ENCODE measurements around the gene TRPT1.

TRPT1 gene

DNA sequence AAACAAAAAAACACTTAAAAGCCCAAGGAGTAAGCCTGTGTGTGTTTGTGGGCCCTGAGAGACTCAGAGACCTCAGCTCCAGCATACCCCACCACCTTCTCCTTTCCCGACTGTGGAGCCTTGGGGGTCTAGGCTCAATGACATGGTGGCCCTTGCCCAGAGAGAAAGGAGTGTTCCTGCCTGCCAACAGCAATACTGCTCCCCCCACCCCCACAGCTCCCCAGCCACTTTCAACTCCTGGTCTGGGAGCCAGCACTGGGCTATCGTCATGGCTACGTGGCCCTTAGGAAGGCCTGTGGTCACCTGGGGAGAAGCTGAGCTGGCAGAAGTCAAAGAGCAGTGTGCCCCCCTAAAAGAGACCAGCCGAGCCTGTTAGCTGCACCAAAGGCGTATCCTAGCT is 18.1 kb upstream of the TRPT1 start:
- DNase-seq (ENCODE audit: low spot score): no peak

- no peak for DNase-seq (ENCODE audit: low spot score)
These were observed 17.4 kb upstream of the TRPT1 start for GRCh38 chr11:64243236-64243854.

DNA sequence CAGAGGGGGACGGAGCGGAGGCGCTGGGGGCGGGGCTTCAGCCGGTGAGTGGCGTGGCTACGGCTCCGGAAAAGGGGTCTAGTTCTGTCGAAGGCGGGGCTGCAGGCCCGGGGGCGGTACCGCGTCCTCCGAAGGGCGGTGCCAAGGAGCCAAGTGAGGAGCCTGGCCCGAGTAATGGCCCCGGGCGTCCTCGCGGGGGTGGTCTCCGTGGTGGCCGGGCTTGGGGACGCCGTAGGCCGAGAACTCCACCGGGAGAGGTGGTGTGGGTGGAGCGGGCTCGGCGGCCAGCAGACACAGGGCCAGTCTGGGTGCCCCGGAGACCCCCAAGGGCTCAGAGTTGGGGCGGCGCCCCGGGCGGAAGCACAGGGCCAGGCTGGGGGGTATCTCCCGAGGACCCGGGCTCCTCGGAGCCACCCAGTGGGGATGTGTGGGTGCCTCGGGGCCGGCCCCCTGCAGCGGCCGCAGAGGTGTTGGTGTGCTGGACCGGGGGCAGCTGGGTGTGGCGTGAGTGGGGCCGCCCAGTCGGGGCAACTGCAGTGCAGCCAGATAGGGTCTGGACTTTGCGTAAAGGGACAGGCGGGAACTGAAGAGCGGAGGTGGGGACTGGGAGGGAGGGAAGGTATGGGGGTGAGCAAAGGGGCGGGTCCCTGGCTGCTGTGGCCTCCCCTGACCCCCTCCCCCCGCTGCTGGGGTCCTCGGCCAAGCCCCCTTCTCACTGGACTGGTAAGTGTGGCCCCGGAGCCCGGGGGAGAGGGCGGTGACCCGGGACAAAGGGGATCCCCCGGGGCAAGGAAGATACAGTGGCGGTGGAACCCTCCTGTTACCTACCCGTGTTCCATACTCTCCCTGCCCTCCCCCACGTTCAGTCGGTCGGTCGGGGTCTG is 15.7 kb upstream of the TRPT1 start:
- DNase-seq (ENCODE audit: low spot score): peak; percentile 64

DNA sequence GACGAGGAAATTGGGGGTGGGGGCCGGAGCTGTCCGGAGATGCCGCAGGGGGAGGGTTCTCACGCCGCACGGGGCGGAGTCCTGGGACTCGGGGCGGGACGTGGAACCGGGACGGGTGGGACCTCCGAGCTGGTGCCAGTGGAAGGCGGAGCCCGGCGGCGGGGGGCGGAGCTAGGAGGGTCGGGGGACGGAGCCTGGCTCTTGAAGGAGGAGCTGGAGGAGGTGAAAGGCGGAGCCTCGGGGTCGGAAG is 15.2 kb upstream of the TRPT1 start:
- peak; percentile 98 for DNase-seq (ENCODE audit: low spot score)

DNA sequence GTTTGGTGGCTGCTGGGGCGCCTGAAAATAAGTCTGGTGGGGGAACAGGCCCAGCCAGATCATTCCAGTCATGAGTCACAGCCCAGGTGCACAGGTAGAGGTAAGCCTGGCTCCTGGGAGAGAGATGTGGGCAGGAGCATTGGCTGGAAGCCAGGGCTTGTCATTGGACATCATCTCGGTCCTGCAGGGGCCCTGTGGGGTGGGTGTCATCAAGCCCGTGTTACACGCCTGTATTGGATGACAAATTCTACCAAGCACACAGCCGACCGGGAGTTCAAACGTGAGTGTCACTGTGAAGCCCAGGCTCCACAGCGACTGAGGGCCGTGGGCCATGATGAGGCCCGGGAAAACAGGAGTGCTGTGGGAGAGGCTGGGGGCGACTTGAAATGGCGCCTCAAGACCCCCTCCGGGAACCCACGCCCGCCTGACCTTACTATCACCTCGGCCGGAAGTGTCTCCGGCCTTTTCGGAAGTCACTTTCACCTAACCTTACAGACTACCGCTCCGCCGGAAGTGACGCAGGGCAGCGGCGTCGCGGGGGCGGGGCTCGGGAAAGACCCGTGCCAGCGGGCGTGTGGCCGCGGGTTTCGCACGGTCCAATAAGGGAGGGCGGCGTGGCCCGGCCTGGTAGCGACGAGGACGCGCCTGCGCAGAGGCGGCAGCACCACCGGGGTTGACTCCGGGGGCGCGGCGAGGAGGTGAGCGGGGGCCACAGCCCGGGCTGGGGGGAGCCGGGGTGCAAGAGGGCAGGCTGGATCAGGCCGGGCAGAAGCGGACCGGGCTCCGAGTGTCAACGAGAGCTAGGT is 14.7 kb upstream of the TRPT1 start, which contains the start of gene FKBP2:
TSS of gene FKBP2 (plus strand) at position 661 of the 806 bp plus-strand sequence. CDS start 1,293 bp downstream, outside the sequence.
- DNase-seq (ENCODE audit: low spot score): peak; percentile 98

GRCh38 chr11:64239662-64240434 is 13.9 kb upstream of the TRPT1 start:
- DNase-seq (ENCODE audit: low spot score): peak; percentile 80

GRCh38 chr11:64238999-64239398 is 13.0 kb upstream of the TRPT1 start:
- DNase-seq (ENCODE audit: low spot score): no peak

DNA sequence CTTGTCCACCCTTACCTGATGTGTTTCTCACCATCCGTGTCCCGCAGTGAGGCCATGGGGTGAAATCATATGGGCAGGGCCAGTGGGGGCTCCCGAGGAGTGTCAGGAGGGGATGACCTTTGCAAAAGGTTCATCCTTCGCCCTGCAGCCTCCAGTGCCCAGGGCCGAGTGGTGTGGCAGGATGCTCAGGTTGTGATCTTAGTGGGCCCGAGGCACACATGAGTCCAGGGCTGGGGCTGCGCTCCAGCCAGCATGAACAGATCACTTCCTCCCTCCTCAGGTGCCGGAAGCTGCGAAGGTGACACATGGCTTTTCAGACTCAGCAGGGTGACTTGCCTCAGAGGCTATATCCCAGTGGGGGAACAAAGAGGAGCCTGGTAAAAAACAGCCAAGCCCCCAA is 12.1 kb upstream of the TRPT1 start:
- no peak for DNase-seq (ENCODE audit: low spot score)

DNA sequence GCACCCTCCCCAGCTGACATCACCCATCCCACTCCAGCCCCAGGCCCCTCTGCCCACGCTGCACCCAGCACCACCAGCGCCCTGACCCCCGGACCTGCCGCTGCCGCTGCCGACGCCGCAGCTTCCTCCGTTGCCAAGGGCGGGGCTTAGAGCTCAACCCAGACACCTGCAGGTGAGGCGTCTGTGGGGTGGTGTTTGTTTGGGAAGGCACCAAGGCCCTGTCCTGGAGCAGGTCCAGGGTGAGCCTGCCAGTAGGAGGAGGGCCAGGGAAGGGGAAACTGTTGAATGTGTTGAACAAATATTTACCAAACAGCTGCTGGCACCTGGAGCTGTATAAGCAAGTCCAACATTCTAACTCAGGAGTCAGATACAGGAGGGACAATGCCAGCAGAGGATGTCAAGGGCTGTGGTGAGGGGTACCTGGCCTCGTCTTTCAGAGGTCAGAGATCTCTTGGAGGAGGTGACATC is 11.5 kb upstream of the TRPT1 start:
- DNase-seq (ENCODE audit: low spot score): no peak

DNA sequence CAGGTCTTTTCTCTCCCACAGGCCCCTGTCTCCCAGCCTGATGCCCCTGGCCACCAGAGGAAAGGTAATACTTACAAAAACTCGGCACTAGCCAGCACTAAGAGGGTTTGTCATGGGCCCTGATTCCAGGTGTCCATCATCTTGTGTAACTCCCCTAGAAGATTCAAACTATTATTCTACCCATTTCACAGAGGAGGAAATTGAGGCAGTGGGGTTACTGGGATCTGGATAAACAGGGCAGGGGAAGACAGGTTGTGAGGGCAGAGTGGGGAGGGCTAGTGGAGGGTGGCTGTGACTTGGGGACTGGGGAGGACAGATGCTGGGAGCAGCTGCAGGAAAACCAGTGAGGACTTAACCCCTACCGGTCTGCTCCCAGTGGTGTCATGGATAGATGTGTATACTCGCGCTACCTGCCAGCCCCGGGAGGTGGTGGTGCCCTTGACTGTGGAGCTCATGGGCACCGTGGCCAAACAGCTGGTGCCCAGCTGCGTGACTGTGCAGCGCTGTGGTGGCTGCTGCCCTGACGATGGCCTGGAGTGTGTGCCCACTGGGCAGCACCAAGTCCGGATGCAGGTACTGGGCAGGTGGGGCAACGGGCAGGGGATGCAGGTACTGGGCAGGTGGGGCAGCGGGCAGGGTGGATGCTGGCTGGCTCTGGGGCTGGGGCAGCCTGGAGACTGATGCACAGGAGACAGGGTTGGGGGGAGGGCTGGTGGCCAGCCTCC is 9.6 kb upstream of the TRPT1 start:
- DNase-seq (ENCODE audit: low spot score): no peak

DNA sequence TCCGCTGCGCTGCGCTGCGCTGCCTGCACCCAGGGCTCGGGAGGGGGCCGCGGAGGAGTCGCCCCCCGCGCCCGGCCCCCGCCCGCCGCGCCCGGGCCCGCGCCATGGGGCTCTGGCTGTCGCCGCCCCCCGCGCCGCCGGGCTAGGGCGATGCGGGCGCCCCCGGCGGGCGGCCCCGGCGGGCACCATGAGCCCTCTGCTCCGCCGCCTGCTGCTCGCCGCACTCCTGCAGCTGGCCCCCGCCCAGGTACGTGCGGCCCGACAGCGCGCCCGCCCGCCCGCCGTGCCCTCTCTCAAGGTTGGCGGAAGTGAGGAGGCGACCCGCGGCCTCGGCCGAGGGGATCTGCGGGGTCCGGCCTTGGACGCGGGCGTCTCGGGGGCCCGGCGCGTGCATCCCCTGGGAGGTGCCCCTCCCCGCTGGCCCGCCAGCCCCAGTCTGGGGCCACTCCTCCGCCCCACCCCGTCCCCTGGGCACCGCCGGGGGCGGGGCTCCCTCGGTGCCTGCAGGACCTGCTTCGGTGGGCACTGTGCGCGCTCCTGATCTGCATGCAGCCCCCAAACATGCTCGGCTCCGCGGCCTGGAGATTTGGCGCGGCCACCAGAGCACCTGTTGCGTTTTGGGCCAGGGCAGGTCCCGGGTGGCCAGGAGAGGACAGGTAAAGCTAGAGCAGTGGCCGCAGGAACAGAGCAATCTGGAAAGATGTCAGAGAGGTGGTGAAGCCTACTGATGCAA is 8.8 kb upstream of the TRPT1 start:
- peak; percentile 65 for DNase-seq (ENCODE audit: low spot score)

GRCh38 chr11:64233913-64234586 is 8.1 kb upstream of the TRPT1 start, which contains the start of gene VEGFB:
TSS of gene VEGFB (plus strand) at chr11:64234584. CDS start at chr11:64234834, 250 bp downstream.
- peak; percentile 72 for DNase-seq (ENCODE audit: low spot score)

GRCh38 chr11:64232967-64233315 is 7.0 kb upstream of the TRPT1 start:
- no peak for DNase-seq (ENCODE audit: low spot score)

DNA sequence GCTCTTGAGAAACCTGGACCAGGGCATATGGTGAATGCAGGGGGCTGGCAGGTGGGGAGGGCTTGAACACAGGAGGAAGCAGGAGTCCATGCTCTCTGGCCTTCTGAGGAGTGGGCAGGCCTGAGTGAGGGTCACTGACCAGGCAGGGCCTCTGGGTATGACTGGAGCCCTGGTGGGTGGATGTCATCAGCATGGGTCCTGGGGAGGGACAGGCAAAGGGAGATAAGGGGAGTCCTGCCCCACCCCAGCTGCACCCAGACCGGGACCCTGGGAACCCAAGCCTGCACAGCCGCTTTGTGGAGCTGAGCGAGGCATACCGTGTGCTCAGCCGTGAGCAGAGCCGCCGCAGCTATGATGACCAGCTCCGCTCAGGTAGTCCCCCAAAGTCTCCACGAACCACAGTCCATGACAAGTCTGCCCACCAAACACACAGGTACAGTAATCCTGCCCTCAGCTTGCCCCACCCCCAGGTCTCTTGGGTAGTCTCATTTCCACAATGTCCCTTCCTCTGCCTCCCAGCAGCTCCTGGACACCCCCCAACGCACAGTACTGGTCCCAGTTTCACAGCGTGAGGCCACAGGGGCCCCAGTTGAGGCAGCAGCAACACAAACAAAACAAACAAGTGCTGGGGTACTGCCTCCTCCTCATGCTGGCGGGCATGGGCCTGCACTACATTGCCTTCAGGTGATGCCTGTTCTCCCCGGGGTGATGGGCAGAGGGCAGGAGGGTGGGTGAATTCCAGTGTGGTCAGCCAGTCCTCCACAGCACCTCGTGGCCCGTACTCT is 6.4 kb upstream of the TRPT1 start:
- no peak for DNase-seq (ENCODE audit: low spot score)

- DNase-seq (ENCODE audit: low spot score): no peak
These were observed 5.6 kb upstream of the TRPT1 start for GRCh38 chr11:64231546-64231945.

- DNase-seq (ENCODE audit: low spot score): peak; percentile 60
These were observed 5.0 kb upstream of the TRPT1 start for GRCh38 chr11:64230985-64231365.

DNA sequence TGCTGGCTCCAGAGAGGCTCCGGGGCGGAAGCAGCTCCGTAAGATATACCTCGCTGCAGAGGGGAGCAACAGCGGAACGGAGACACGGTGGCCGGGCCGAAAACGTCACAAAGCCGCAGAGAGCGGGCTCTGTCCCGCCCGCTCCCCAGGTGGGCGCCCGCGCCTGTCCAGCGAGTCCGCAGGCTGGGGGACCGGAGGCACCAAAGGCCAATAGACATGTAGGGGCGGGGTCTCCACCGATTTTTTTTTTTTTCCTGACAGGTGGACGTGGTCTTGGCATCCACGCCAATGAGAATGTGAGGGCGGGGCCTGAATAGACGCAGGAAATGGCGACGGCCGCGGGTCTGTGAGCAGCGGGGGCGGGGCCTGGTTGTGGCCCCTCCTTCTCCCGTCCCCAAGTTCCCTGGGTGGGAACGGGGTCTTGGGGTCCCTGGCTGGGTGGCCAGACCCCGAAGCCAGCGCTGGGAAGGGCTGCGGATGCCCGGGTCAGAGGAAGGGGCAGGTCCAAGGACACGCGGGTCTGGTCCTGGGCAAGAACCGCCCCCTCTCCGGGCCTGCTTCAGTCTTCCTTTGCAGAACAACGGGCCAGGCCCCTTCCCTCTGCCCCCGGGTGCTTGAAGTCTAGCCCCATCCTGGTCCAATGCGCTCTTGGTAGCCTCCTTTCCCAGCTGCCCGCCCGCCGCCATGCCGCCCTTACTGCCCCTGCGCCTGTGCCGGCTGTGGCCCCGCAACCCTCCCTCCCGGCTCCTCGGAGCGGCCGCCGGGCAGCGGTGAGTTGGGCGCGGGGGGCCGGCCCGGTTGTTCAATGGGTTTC is 4.4 kb upstream of the TRPT1 start, which contains the start of gene DNAJC4:
TSS of gene DNAJC4 (plus strand) at position 378 of the 814 bp plus-strand sequence. CDS start at position 685, 307 bp downstream.
- DNase-seq (ENCODE audit: low spot score): peak; percentile 95

DNA sequence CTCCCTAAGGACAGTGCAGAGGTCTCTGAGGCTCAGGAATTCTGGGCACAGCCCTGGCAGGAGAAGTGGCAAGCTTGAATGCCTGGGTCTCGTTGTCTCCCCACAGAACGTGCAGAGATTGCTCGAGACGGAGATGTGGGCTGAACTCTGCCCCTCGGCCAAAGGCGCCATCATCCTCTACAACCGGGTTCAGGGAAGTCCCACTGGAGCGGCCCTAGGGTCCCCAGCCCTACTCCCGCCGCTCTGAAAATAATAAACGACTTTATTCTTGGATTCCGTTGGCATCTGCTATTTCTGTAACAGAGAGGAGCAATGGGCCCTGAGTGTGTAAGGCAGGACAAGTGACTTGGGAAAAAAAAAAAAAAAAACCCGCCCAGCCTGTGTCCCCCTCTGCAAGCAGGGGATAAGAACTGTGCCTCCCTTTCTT is 3.8 kb upstream of the TRPT1 start:
- no peak for DNase-seq (ENCODE audit: low spot score)

Data from NAMALWA (cell line).